BE2C (cell line): ENCODE data around the gene SPIRE1.

ENCODE experiments used
- DNase-seq: peaks from one replicate; pipeline ENCODE4 v3.0.0-alpha.2; 2020
- H3K27me3 ChIP-seq: fragments of 250-450 bp; sonication (Bioruptor Pico); 2 replicates; pipeline ENCODE4 v1.5.1; 2020; ENCODE audit warnings: mild to moderate bottlenecking
- H3K36me3 ChIP-seq: fragments of 250-450 bp; sonication (Bioruptor Pico); 2 replicates; pipeline ENCODE4 v1.5.1; 2020; ENCODE audit warnings: mild to moderate bottlenecking
- H3K4me1 ChIP-seq: fragments of 250-450 bp; sonication (Bioruptor Pico); 2 replicates; pipeline ENCODE4 v1.5.1; 2020
- H3K4me3 ChIP-seq: 2 replicates; pipeline ENCODE4 v1.5.1; 2011; ENCODE audit warnings: low read depth, low read length
- H3K9me3 ChIP-seq: fragments of 250-450 bp; sonication (Bioruptor Pico); 2 replicates; pipeline ENCODE4 v1.5.1; 2020
- TF ChIP-seq, protein P1 (sequence below): IDR thresholded peaks from 2 replicates; pipeline ENCODE4 v1.5.1; 2012; ENCODE audit warnings: mild to moderate bottlenecking, low read depth, low read length

SPIRE1 gene

DNA sequence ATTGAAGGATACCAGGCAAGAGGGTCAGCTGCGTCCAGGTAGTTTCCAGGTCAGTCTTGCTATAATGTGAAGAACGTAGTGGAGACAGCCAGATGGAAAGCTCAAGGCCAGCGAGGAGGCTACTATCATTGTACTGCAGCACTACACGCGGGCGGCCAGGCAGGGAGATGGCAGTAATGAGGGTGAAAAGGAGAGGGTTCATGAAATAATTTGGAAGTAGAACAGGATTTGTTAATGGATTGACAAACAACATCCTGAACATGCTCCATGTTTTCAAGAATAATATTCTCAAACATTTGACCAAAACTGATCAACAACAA is 17.1 kb downstream of the SPIRE1 start:
- Histone ChIP-seq H3K4me1 (no peaks in the 10 kb centered on the region), H3K36me3 (no peaks in the 10 kb centered on the region), H3K4me3 (no peak overlapping the region), H3K27me3 (no peaks in the 10 kb centered on the region), H3K9me3 (no peaks in the 10 kb centered on the region)
- DNase-seq: no peak
- TF ChIP-seq, protein P1, sequence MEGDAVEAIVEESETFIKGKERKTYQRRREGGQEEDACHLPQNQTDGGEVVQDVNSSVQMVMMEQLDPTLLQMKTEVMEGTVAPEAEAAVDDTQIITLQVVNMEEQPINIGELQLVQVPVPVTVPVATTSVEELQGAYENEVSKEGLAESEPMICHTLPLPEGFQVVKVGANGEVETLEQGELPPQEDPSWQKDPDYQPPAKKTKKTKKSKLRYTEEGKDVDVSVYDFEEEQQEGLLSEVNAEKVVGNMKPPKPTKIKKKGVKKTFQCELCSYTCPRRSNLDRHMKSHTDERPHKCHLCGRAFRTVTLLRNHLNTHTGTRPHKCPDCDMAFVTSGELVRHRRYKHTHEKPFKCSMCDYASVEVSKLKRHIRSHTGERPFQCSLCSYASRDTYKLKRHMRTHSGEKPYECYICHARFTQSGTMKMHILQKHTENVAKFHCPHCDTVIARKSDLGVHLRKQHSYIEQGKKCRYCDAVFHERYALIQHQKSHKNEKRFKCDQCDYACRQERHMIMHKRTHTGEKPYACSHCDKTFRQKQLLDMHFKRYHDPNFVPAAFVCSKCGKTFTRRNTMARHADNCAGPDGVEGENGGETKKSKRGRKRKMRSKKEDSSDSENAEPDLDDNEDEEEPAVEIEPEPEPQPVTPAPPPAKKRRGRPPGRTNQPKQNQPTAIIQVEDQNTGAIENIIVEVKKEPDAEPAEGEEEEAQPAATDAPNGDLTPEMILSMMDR: no peak

DNA sequence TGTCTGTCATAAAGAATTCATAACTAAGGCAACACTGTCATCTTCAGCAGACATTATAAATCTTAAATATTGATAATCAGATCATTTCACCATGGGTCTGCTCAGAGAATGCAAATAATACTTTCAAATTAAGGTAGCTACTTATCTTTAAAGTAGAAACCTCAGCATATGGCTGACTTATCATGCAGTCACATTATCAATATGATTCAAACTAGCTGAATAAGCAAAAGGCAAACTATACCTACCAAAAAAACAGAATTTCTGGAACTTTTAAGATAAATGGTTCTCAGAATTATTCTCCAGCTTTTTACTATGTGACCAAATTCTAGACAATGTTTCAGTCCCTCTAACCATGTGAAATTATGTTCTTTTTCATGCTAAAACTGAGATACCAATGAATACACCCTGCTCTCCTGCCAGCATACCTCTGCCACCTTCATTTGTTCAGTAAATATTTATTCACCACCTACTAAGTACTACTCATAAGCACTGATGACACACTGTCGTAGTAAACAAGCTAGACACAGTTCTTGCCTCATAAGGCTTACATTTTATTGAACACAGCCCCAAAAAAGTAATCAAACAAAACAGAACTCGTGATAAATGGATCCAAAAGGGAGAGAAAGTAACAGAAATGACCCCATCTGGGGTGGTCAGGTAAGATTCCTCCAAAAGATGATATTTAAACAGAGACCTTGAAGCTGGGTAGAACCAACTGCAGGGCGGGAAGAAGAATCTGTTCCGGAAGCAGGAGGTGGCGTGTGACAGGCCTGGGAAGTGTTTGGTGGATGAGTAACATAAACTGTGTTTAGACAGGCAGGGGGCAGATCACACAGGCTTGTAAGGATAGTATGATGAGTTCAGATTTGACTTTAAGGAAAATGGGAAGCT is 17.7 kb downstream of the SPIRE1 start:
- H3K4me3 ChIP-seq: no peak overlapping the region
- H3K27me3 ChIP-seq: no peaks in the 10 kb centered on the region
- no peaks in the 10 kb centered on the region for H3K4me1 ChIP-seq
- TF ChIP-seq, protein P1: no peak
- H3K9me3 ChIP-seq: no peaks in the 10 kb centered on the region
- no peaks in the 10 kb centered on the region for H3K36me3 ChIP-seq
- no peak for DNase-seq

DNA sequence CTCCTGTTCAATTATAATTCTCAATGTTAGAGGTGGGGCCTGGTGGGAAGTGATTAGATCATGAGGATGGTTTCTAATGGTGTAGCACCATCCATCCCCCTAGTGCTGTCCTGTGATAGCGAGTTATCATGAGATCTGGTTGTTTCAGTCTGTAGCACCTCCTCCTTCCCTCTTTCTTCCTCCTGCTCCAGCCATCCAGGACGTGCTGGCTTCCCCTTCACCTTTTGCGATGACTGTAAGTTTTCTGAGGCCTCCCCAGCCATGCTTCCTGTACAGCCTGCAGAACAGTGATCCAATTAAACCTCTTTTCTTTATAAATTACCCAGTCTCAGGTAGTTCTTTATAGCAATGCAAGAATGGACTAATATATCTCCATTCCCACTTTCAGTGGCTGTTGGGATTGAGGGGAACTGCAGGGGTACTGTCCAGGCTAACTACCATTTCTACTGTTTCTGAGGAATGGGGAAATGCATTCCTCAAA is 19.2 kb downstream of the SPIRE1 start:
- no peaks in the 10 kb centered on the region for H3K36me3 ChIP-seq
- H3K4me1 ChIP-seq: no peaks in the 10 kb centered on the region
- TF ChIP-seq, protein P1: no peak
- no peak overlapping the region for H3K4me3 ChIP-seq
- H3K27me3 ChIP-seq: no peaks in the 10 kb centered on the region
- H3K9me3 ChIP-seq: no peaks in the 10 kb centered on the region
- no peak for DNase-seq

DNA sequence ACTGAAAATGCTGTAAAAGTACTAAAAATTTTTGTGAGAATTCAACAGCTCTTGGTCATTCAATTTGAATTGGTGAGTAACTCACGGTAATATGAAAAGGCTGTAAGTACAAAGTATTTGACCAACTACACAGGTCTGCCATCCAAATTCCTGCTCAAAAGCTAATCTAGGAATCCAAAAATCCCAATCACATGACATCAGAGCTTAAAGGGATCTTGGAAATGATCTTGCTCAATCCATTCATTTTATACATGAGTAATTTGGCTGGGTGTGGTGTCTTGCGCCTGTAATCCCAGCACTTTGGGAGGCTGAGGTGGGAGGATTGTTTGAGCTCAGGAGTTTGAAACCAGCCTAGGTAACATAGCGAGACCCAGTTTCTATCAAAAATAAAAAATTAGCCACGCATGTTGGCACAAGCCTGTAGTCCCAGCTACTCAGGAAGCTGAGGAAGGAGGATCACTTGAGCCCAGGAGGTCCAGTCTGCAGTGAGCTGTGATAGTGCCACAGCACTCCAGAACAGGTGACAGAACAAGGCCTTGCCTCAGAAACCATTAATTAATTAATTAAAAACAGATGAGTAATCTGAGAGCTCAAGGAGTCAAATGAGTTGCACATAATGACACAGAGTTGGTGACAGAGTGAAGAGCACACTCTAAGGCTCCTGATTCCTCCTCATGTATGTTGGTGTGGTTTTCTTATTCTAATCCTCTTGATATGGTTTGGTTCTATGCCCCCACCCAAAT is 19.8 kb downstream of the SPIRE1 start:
- H3K27me3 ChIP-seq: no peaks in the 10 kb centered on the region
- H3K4me3 ChIP-seq: no peak overlapping the region
- H3K9me3 ChIP-seq: no peaks in the 10 kb centered on the region
- H3K36me3 ChIP-seq: no peaks in the 10 kb centered on the region
- no peak for DNase-seq
- TF ChIP-seq, protein P1: no peak
- no peaks in the 10 kb centered on the region for H3K4me1 ChIP-seq

DNA sequence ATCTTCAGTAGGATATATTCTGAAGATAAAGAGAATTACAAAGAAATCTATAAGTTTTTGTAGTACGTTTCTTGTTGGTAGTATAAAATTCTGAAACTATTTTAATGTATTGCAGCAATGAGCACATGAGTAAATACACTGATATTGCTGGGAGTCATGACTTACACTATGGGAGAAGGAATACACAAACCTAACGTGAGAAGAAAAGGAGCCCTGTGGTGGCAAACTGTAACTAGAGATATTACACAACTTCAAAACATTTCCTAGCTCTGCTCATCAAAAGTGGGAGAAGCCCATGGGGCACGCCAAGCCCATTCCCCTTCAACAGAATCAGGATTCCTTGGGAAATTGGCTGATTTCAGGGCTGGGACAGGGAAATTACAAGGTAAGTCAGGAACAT is 20.5 kb downstream of the SPIRE1 start:
- H3K4me1 ChIP-seq: no peaks in the 10 kb centered on the region
- H3K4me3 ChIP-seq: no peak overlapping the region
- DNase-seq: no peak
- H3K36me3 ChIP-seq: no peaks in the 10 kb centered on the region
- TF ChIP-seq, protein P1: no peak
- H3K27me3 ChIP-seq: no peaks in the 10 kb centered on the region
- no peaks in the 10 kb centered on the region for H3K9me3 ChIP-seq
